ENCODE data around the gene CDK5RAP2. TPM values are rescaled to one million over a fixed set of nuclear protein-coding genes. Genes with fewer than 3 reads are reported as not detected.

The CDK5RAP2 gene
- total and polyA plus RNA-seq, 10 of the 15 experiments (the other 5 are each of a cell fraction or from before 2014, with no cell fraction given): 16.2 to 53.5 (median 34.5) TPM

DNA sequence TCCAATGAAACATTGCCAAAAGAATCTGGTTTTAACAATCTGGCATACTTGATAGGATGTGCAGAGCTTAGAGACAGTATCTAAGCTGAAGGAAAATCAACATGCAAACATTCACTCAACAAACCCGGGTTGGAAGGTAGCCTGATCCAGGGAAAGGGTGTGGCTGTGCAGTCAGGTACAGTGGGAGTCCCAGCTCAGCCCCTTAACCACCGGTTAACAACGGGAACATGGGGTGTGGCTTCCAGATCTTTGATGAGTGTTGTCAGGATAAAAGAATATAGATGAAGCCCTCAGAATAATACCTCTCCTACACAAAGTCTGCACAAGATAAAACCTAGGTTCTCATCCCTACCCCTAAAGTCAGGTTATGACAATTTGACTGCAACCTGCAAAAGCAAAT is 127.3 kb downstream of the CDK5RAP2 start:
- ATAC-seq: no peak
- in situ Hi-C loops (cut with MboI) (no loop called here), intact Hi-C loops (cut with micrococcal nuclease; ENCODE audit: unreplicated experiment) (no loop called here)
- Histone ChIP-seq H2AFZ (ENCODE audit: control insufficient read depth, low read depth, low read length) (no peak overlapping the region), H3K4me2 (ENCODE audit: control insufficient read depth, insufficient read depth) (no peak overlapping the region), H3K4me3 (no peak overlapping the region), H3K27ac (ENCODE audit: control insufficient read depth, insufficient read depth) (no peak overlapping the region), H3K9me3 (replicated peaks; ENCODE audit: control insufficient read depth, insufficient read depth, low read length) (no peaks in the 10 kb centered on the region), H3K36me3 (ENCODE audit: control insufficient read depth in 2 of 2, insufficient read depth in 2 of 2, low read length in 1 of 2) (peaks cover 7 to 17% of the 10 kb centered on the region in 2 experiments), H3K4me1 (ENCODE audit: control insufficient read depth, insufficient read depth, low read length) (no peaks in the 10 kb centered on the region), H3K27me3 (replicated peaks in 1 of 2; ENCODE audit: control insufficient read depth in 2 of 2, insufficient read depth in 2 of 2, low read length in 1 of 2) (no peaks in the 10 kb centered on the region), H3K79me2 (ENCODE audit: control insufficient read depth, insufficient read depth, low read length) (no peaks in the 10 kb centered on the region), H3K9ac (ENCODE audit: control insufficient read depth, insufficient read depth, low read length) (no peak overlapping the region), H4K20me1 (ENCODE audit: control insufficient read depth, insufficient read depth) (no peaks in the 10 kb centered on the region)
- ChIA-PET POLR2A (no interaction called here), SMC1A (ENCODE audit: uncharacterized antibody, unreplicated experiment) (interaction anchor here (1.0 kb wide), 1 partner anchor 13 kb away, joined by 3 read pairs; no protein-coding TSS in a partner anchor), RAD21 (ENCODE audit: unreplicated experiment) (interaction anchor here (0.6 kb wide), 1 partner anchor 948 kb away, joined by 3 read pairs; no protein-coding TSS in a partner anchor), CTCF (interaction anchor here (1.7 kb wide), 1 partner anchor 14 kb away, joined by 5 read pairs; no protein-coding TSS in a partner anchor)
- no TSS peak for BruUV-seq (replicated peaks)
- WGBS (ENCODE audit: insufficient coverage, insufficient replicate concordance, low lambda C conversion rate, missing lambda C conversion rate): 95% methylated on average over 3 of the region's 3 CpGs
- FAIRE-seq: no peak
- no peak for DNase-seq (ENCODE audit: low read depth, low spot score)
- TF ChIP-seq, protein P1, sequence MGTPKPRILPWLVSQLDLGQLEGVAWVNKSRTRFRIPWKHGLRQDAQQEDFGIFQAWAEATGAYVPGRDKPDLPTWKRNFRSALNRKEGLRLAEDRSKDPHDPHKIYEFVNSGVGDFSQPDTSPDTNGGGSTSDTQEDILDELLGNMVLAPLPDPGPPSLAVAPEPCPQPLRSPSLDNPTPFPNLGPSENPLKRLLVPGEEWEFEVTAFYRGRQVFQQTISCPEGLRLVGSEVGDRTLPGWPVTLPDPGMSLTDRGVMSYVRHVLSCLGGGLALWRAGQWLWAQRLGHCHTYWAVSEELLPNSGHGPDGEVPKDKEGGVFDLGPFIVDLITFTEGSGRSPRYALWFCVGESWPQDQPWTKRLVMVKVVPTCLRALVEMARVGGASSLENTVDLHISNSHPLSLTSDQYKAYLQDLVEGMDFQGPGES (IDR thresholded peaks at IDR 0.05): no peak
- TF ChIP-seq SRF (IDR thresholded peaks at IDR 0.05; ENCODE audit: low read depth in 2 of 2, low read length in 2 of 2): no peak
- TF ChIP-seq YY1 (IDR thresholded peaks at IDR 0.05; ENCODE audit: low read depth, low read length): no peak
- no peak for TF ChIP-seq KLF5 (IDR thresholded peaks at IDR 0.05; ENCODE audit: partially characterized antibody)
- TF ChIP-seq, protein P2, sequence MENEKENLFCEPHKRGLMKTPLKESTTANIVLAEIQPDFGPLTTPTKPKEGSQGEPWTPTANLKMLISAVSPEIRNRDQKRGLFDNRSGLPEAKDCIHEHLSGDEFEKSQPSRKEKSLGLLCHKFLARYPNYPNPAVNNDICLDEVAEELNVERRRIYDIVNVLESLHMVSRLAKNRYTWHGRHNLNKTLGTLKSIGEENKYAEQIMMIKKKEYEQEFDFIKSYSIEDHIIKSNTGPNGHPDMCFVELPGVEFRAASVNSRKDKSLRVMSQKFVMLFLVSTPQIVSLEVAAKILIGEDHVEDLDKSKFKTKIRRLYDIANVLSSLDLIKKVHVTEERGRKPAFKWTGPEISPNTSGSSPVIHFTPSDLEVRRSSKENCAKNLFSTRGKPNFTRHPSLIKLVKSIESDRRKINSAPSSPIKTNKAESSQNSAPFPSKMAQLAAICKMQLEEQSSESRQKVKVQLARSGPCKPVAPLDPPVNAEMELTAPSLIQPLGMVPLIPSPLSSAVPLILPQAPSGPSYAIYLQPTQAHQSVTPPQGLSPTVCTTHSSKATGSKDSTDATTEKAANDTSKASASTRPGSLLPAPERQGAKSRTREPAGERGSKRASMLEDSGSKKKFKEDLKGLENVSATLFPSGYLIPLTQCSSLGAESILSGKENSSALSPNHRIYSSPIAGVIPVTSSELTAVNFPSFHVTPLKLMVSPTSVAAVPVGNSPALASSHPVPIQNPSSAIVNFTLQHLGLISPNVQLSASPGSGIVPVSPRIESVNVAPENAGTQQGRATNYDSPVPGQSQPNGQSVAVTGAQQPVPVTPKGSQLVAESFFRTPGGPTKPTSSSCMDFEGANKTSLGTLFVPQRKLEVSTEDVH (IDR thresholded peaks at IDR 0.05; ENCODE audit: low read depth, partially characterized antibody): no peak
- no peak for TF ChIP-seq MYB (IDR thresholded peaks at IDR 0.05; ENCODE audit: borderline replicate concordance, low read depth, low read length)
- no peak for TF ChIP-seq NFXL1 (IDR thresholded peaks at IDR 0.05; ENCODE audit: borderline replicate concordance)
- TF ChIP-seq NFYA (IDR thresholded peaks at IDR 0.05; ENCODE audit: borderline replicate concordance, low read depth, low read length): no peak
- TF ChIP-seq, protein P3, sequence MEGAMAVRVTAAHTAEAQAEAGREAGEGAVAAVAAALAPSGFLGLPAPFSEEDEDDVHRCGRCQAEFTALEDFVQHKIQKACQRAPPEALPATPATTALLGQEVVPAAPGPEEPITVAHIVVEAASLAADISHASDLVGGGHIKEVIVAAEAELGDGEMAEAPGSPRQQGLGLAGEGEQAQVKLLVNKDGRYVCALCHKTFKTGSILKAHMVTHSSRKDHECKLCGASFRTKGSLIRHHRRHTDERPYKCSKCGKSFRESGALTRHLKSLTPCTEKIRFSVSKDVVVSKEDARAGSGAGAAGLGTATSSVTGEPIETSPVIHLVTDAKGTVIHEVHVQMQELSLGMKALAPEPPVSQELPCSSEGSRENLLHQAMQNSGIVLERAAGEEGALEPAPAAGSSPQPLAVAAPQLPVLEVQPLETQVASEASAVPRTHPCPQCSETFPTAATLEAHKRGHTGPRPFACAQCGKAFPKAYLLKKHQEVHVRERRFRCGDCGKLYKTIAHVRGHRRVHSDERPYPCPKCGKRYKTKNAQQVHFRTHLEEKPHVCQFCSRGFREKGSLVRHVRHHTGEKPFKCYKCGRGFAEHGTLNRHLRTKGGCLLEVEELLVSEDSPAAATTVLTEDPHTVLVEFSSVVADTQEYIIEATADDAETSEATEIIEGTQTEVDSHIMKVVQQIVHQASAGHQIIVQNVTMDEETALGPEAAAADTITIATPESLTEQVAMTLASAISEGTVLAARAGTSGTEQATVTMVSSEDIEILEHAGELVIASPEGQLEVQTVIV (IDR thresholded peaks at IDR 0.05; ENCODE audit: borderline replicate concordance, partially characterized antibody): no peak
- TF ChIP-seq IRF4 (IDR thresholded peaks at IDR 0.05; ENCODE audit: low read depth, low read length): no peak
- TF ChIP-seq NFYB (IDR thresholded peaks at IDR 0.05; ENCODE audit: insufficient read depth, low read depth, low read length): no peak
- TF ChIP-seq BMI1 (IDR thresholded peaks at IDR 0.05; ENCODE audit: borderline replicate concordance): no peak
- TF ChIP-seq NRF1 (conservative IDR thresholded peaks at IDR 0.05; ENCODE audit: low read depth, low read length): no peak
- TF ChIP-seq, protein P4, sequence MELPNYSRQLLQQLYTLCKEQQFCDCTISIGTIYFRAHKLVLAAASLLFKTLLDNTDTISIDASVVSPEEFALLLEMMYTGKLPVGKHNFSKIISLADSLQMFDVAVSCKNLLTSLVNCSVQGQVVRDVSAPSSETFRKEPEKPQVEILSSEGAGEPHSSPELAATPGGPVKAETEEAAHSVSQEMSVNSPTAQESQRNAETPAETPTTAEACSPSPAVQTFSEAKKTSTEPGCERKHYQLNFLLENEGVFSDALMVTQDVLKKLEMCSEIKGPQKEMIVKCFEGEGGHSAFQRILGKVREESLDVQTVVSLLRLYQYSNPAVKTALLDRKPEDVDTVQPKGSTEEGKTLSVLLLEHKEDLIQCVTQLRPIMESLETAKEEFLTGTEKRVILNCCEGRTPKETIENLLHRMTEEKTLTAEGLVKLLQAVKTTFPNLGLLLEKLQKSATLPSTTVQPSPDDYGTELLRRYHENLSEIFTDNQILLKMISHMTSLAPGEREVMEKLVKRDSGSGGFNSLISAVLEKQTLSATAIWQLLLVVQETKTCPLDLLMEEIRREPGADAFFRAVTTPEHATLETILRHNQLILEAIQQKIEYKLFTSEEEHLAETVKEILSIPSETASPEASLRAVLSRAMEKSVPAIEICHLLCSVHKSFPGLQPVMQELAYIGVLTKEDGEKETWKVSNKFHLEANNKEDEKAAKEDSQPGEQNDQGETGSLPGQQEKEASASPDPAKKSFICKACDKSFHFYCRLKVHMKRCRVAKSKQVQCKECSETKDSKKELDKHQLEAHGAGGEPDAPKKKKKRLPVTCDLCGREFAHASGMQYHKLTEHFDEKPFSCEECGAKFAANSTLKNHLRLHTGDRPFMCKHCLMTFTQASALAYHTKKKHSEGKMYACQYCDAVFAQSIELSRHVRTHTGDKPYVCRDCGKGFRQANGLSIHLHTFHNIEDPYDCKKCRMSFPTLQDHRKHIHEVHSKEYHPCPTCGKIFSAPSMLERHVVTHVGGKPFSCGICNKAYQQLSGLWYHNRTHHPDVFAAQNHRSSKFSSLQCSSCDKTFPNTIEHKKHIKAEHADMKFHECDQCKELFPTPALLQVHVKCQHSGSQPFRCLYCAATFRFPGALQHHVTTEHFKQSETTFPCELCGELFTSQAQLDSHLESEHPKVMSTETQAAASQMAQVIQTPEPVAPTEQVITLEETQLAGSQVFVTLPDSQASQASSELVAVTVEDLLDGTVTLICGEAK (IDR thresholded peaks at IDR 0.05; ENCODE audit: borderline replicate concordance): no peak
